GM23338 (cell line): ENCODE data around the gene MTA3.

Experiments
- EZH2phosphoT487 ChIP-seq: fragments of 200-600 bp; sonication (generic); IDR thresholded peaks from one replicate; pipeline ENCODE4 v1.8.1; 2018; ENCODE audit warnings: antibody characterized with exemption; ENCODE audit not compliant: unreplicated experiment
- NANOG ChIP-seq: IDR thresholded peaks from 2 replicates; pipeline ENCODE4 v1.6.1; 2016; ENCODE audit warnings: antibody characterized with exemption, borderline replicate concordance
- POLR2AphosphoS5 ChIP-seq: IDR thresholded peaks from 2 replicates; pipeline ENCODE4 v1.6.1; 2016; ENCODE audit warnings: antibody characterized with exemption, low read depth
- STAT1 ChIP-seq: IDR thresholded peaks from one replicate; pipeline ENCODE4 v1.6.1; 2016; ENCODE audit warnings: antibody characterized with exemption; ENCODE audit not compliant: unreplicated experiment
- ZNF114 ChIP-seq: fragments of 250-450 bp; sonication (Bioruptor Pico); IDR thresholded peaks from 2 replicates; pipeline ENCODE4 v1.5.0; 2020; ENCODE audit warnings: mild to moderate bottlenecking, moderate library complexity
- ZNF331 ChIP-seq: fragments of 250-450 bp; sonication (Bioruptor Pico); IDR thresholded peaks from 2 replicates; pipeline ENCODE4 v1.5.0; 2020; ENCODE audit warnings: low read depth, mild to moderate bottlenecking, moderate library complexity
- TF ChIP-seq, protein P1 (sequence below), 2 experiments: fragments of 200-600 bp in 1 of 2; sonication (generic) in 1 of 2; conservative IDR thresholded peaks; 2 replicates each; pipeline versions ENCODE4 v1.5.1 to v1.6.1; 2016 to 2017; ENCODE audit warnings: antibody characterized with exemption in 2 of 2, low read depth in 2 of 2, mild to moderate bottlenecking in 2 of 2, moderate library complexity in 1 of 2

DNA sequence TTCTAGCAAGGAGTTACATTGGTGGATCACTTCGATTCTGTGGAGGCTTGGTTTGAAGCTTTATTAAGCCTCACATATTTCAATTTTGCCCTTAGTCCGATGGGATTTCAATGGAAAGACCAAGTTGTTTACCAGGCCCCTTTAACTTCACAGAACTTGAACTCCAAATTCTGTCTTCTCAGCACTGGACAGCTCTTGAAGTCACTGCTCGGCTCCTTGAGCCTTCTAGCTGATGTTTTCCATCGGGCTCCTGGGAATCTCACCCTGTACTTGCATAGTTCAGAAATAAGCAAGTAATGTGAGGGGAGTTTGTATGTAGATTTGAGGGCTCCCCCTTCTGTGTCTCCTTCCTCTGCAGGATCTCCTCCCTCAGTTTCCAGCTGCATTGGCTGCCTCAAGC is 180.4 kb downstream of the MTA3 start:
- TF ChIP-seq, protein P1, sequence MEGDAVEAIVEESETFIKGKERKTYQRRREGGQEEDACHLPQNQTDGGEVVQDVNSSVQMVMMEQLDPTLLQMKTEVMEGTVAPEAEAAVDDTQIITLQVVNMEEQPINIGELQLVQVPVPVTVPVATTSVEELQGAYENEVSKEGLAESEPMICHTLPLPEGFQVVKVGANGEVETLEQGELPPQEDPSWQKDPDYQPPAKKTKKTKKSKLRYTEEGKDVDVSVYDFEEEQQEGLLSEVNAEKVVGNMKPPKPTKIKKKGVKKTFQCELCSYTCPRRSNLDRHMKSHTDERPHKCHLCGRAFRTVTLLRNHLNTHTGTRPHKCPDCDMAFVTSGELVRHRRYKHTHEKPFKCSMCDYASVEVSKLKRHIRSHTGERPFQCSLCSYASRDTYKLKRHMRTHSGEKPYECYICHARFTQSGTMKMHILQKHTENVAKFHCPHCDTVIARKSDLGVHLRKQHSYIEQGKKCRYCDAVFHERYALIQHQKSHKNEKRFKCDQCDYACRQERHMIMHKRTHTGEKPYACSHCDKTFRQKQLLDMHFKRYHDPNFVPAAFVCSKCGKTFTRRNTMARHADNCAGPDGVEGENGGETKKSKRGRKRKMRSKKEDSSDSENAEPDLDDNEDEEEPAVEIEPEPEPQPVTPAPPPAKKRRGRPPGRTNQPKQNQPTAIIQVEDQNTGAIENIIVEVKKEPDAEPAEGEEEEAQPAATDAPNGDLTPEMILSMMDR (conservative IDR thresholded peaks at IDR 0.05; ENCODE audit: low read depth in 2 of 2): no peak
- TF ChIP-seq POLR2AphosphoS5 (no peak), NANOG (no peak), EZH2phosphoT487 (no peak), STAT1 (no peak), ZNF114 (CRISPR knock-in tag) (no peak), ZNF331 (CRISPR knock-in tag) (no peak)
